Endodermal cell (in vitro differentiated cells): ENCODE results near the gene DGCR8. TPM values are rescaled to one million over a fixed set of nuclear protein-coding genes. Genes with fewer than 3 reads are reported as not detected.

Source experiments
- DNase-seq: peaks from one replicate; pipeline ENCODE4 v3.0.0-alpha.2; 2017
- H3K27ac ChIP-seq: 2 replicates; pipeline ENCODE4 v1.5.1; 2013; ENCODE audit warnings: mild to moderate bottlenecking, low read depth, low read length, moderate library complexity
- H3K27me3 ChIP-seq: 2 replicates; pipeline ENCODE4 v1.6.1; 2013; ENCODE audit warnings: mild to moderate bottlenecking, low read length, moderate library complexity; ENCODE audit not compliant: insufficient read depth, control insufficient read depth, poor library complexity, severe bottlenecking
- H3K36me3 ChIP-seq: 2 replicates; pipeline ENCODE4 v1.7.0; 2013; ENCODE audit warnings: mild to moderate bottlenecking, low read length, moderate library complexity; ENCODE audit not compliant: control insufficient read depth, insufficient read depth
- H3K4me1 ChIP-seq: one replicate; pipeline ENCODE4 v1.7.0; 2013; ENCODE audit warnings: low read length; ENCODE audit not compliant: control insufficient read depth, insufficient read depth
- H3K4me3 ChIP-seq: 2 replicates; pipeline ENCODE4 v1.5.1; 2013; ENCODE audit warnings: mild to moderate bottlenecking, low read length, moderate library complexity
- H3K9ac ChIP-seq: 2 replicates; pipeline ENCODE4 v1.6.1; 2013; ENCODE audit warnings: mild to moderate bottlenecking, low read length, moderate library complexity; ENCODE audit not compliant: poor library complexity, severe bottlenecking; ENCODE audit errors: extremely low read depth
- H3K9me3 ChIP-seq: 2 replicates; pipeline ENCODE4 v1.6.1; 2013; ENCODE audit warnings: mild to moderate bottlenecking, low read length, moderate library complexity; ENCODE audit not compliant: control insufficient read depth
- H3K27ac Mint-ChIP-seq: 2 replicates; pipeline ENCODE4 v1.8.0; 2020; ENCODE audit warnings: mixed read lengths
- H3K27me3 Mint-ChIP-seq: 2 replicates; pipeline ENCODE4 v1.8.0; 2021; ENCODE audit warnings: mild to moderate bottlenecking, mixed read lengths; ENCODE audit not compliant: insufficient read depth
- H3K36me3 Mint-ChIP-seq: 2 replicates; pipeline ENCODE4 v1.8.0; 2020; ENCODE audit warnings: low read depth, mixed read lengths
- H3K4me1 Mint-ChIP-seq: 2 replicates; pipeline ENCODE4 v1.8.0; 2020; ENCODE audit warnings: mixed read lengths
- H3K4me3 Mint-ChIP-seq: 2 replicates; pipeline ENCODE4 v1.8.0; 2020; ENCODE audit warnings: mild to moderate bottlenecking, moderate library complexity, mixed read lengths
- H3K9me3 Mint-ChIP-seq: 2 replicates; pipeline ENCODE4 v1.8.0; 2020; ENCODE audit warnings: mild to moderate bottlenecking, mixed read lengths
- WGBS, 2 experiments: methylation state at CpG; one replicate each; pipeline versions ENCODE4 v1.1.5 to v1.1.7; 2013; ENCODE audit warnings: missing lambda C conversion rate in 2 of 2, mixed read lengths in 1 of 2; ENCODE audit not compliant: insufficient coverage in 1 of 2, insufficient read length in 1 of 2; 5-methylcytosine and 5-hydroxymethylcytosine counted together
- total RNA-seq, 2 donors: library from RNA; stranded (reverse); fragmentation: NEBNext Ultra II Directional in 1 of 2; extraction: Animal tissue kit (Norgen Biotek cat#: 25700) in 1 of 2; gene quantifications; 2 replicates in 1 of 2; 3 replicates in 1 of 2; pipeline ENCODE4 v1.2.1, GENCODE V29; 2021
- TF ChIP-seq, protein P1 (sequence below): fragments of 200-600 bp; sonication (generic); conservative IDR thresholded peaks from 2 replicates; pipeline ENCODE4 v1.5.0; 2021; ENCODE audit warnings: antibody characterized with exemption, mild to moderate bottlenecking

The DGCR8 gene
- total RNA-seq, 2 donors from 2014 or later, result 61.3 to 76.1 TPM

DNA sequence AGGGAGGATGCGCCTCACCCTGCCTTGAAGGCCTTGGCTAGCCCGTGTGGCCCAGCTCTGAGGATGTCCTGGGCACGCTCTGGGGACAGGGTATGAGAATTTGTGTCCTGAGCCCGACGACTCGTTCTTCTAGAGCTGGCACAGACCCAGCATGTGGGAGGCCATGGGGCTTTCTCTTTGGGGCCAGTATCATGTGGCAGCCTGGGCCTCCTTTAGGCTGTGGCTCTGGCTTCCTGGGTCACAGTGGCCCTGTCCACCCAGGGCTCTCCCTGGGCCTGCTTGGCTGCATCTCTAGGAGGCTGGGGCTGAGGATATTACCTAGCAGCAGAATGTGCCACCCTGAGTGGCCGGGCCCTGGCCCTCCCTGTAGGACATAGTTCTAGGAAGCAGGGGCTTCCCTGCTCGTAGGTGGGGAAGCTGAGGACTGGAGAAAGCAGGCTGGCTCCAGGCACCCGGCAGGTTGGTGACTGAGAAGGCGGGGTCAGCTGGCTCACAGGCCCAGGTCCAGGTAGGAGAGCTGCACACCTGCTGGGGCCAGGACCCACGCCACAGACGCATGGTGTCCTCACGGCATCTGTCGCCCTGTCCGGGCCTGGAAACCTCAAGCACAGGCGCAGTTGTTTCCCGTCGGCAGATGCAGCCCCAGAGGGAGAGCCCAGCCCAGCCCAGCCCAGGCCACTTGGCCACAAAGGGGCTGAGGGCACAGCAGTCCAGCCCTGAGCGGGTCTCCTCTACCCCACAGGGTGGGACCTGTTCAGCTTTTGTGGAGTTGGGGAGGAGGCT lies 64.0 kb downstream of the DGCR8 start:
- Histone ChIP-seq H3K9ac (no peak overlapping the region), H3K9me3 (no peaks in the 10 kb centered on the region), H3K27me3 (no peaks in the 10 kb centered on the region), H3K4me1 (no peaks in the 10 kb centered on the region), H3K4me3 (no peak overlapping the region), H3K36me3 (peaks cover 7% of the 10 kb centered on the region), H3K27ac (no peak overlapping the region)
- no peak for DNase-seq
- Mint-ChIP-seq H3K4me1 (no peaks in the 10 kb centered on the region), H3K36me3 (peaks cover 6% of the 10 kb centered on the region), H3K4me3 (no peak overlapping the region), H3K27ac (no peak overlapping the region), H3K27me3 (no peaks in the 10 kb centered on the region), H3K9me3 (no peaks in the 10 kb centered on the region)
- TF ChIP-seq, protein P1, sequence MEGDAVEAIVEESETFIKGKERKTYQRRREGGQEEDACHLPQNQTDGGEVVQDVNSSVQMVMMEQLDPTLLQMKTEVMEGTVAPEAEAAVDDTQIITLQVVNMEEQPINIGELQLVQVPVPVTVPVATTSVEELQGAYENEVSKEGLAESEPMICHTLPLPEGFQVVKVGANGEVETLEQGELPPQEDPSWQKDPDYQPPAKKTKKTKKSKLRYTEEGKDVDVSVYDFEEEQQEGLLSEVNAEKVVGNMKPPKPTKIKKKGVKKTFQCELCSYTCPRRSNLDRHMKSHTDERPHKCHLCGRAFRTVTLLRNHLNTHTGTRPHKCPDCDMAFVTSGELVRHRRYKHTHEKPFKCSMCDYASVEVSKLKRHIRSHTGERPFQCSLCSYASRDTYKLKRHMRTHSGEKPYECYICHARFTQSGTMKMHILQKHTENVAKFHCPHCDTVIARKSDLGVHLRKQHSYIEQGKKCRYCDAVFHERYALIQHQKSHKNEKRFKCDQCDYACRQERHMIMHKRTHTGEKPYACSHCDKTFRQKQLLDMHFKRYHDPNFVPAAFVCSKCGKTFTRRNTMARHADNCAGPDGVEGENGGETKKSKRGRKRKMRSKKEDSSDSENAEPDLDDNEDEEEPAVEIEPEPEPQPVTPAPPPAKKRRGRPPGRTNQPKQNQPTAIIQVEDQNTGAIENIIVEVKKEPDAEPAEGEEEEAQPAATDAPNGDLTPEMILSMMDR, result no peak
- WGBS, 2 experiments, result 90 to 91% methylated on average over 9 to 19 of the region's 19 CpGs

GRCh38 chr22:20145206-20145831 lies 65.3 kb downstream of the DGCR8 start:
- H3K27ac Mint-ChIP-seq, result no peak overlapping the region

DNA sequence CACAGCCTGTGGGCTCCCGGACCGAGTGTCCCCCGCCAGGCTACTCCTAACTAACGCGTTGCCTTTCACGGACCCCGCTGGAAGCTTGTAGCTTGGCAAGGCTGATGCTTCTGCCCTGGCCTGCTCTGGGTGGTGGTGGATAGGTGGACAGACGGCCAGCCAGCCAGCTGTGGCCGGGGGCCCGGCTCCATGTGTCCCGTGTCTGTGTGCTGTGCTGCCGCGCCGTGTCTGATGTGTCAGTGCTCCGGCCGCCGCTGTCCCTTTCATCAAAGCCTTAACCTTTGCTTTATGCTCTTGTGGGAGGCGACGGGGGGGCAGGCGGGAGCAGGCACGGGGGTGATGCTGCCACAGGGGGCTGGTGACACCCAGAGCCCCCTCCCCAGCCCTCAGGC lies 65.8 kb downstream of the DGCR8 start:
- Mint-ChIP-seq H3K4me1 (no peaks in the 10 kb centered on the region), H3K9me3 (no peaks in the 10 kb centered on the region), H3K36me3 (no peaks in the 10 kb centered on the region), H3K4me3 (no peak overlapping the region), H3K27ac (no peak overlapping the region), H3K27me3 (no peaks in the 10 kb centered on the region)
- Histone ChIP-seq H3K4me1 (no peaks in the 10 kb centered on the region), H3K9me3 (no peaks in the 10 kb centered on the region), H3K27me3 (no peaks in the 10 kb centered on the region), H3K4me3 (no peak overlapping the region), H3K27ac (peak overlapping the region; percentile 32), H3K9ac (no peak overlapping the region), H3K36me3 (no peaks in the 10 kb centered on the region)
- DNase-seq, result no peak
- TF ChIP-seq, protein P1, result no peak
- WGBS, 2 experiments, result 95 to 97% methylated on average over 10 to 21 of the region's 21 CpGs

More at GRCh38 chr22:20145206-20145831, 65.3 kb downstream of the DGCR8 start:
- Mint-ChIP-seq H3K27me3 (no peaks in the 10 kb centered on the region), H3K36me3 (no peaks in the 10 kb centered on the region), H3K9me3 (no peaks in the 10 kb centered on the region), H3K4me3 (no peak overlapping the region), H3K4me1 (no peaks in the 10 kb centered on the region)
- no peaks in the 10 kb centered on the region for H3K9me3 ChIP-seq
- 95% methylated on average over 13 to 22 of the region's 22 CpGs for WGBS, 2 experiments
- no peak overlapping the region for H3K4me3 ChIP-seq
- H3K9ac ChIP-seq, result no peak overlapping the region
- TF ChIP-seq, protein P1, result no peak
- no peaks in the 10 kb centered on the region for H3K4me1 ChIP-seq
- DNase-seq, result no peak
- H3K36me3 ChIP-seq, result no peaks in the 10 kb centered on the region
- peak overlapping the region; percentile 32 for H3K27ac ChIP-seq
- no peaks in the 10 kb centered on the region for H3K27me3 ChIP-seq
